HG03378 (cell line): ENCODE data around the gene MAPK10.
"Not testable (repeated sequence)": the region's sequence is repeated elsewhere in the genome, so short reads cannot be mapped to it uniquely, and the experiment has no call there.

Source experiments
- ATAC-seq: cut with Tn5 transposase; IDR thresholded peaks from one replicate; pipeline ENCODE4 v1.9.1; 2021; ENCODE audit warnings: mild to moderate bottlenecking, moderate library complexity; ENCODE audit not compliant: unreplicated experiment

MAPK10 gene

DNA sequence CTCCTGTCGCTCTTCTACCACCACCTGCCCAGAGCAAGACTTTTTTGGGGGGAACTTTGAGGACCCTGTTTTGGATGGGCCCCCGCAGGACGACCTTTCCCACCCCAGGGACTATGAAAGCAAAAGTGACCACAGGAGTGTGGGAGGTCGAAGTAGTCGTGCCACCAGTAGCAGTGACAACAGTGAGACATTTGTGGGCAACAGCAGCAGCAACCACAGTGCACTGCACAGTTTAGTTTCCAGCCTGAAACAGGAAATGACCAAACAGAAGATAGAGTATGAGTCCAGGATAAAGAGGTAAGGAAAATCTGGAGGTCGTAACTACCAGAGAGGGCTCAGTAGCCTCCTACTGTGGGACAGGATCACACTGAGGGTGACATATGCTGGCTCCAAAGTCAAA, 364.5 kb downstream of the MAPK10 start:
- ATAC-seq, result no peak

DNA sequence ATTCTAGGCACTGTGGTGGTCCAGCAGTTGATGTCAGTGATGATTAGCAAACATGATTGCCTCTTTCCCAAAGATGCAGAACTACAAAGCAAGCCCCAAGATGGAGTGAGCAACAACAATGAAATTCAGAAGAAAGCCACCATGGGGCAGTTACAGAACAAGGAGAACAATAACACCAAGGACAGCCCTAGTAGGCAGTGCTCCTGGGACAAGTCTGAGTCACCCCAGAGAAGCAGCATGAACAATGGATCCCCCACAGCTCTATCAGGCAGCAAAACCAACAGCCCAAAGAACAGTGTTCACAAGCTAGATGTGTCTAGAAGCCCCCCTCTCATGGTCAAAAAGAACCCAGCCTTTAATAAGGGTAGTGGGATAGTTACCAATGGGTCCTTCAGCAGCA, 365.3 kb downstream of the MAPK10 start:
- no peak for ATAC-seq

DNA sequence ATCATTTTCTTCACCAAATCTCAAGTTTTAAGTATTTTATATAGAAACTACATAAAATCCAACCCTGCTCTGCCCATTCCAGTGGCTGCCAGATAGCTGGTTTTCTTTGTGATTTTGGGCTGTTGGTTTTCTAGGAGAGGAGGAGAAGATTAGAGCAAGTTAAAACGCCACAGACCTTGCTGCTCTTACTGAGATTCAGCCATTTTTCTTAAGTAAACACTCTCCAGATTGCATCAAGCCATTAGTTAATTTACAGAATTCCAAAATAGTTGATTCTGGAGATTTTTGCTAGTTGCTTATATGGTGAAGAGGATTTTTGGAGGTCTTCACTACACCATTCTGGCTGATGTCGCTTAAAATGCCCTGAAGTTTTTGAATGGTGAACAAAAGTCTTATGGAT, 366.2 kb downstream of the MAPK10 start:
- no peak for ATAC-seq

DNA sequence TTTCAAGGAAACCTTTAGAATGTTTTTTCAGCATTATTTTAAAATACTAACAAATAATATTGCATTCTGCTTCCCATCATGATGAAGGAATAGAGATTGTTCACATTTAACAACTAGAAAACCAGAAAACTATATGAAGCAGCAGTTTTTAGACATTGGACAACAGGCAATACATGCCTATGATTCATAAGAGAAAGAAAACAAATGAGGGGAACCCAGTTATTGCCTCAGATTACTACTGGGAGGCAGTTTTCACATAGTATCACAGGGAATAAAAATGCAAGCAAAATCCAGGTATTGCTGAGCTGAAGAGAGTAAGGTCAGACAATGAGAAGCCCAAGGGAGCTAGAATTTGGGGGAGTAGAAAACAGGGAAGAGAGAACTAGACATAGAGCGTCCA, 373.6 kb downstream of the MAPK10 start:
- ATAC-seq, result no peak

DNA sequence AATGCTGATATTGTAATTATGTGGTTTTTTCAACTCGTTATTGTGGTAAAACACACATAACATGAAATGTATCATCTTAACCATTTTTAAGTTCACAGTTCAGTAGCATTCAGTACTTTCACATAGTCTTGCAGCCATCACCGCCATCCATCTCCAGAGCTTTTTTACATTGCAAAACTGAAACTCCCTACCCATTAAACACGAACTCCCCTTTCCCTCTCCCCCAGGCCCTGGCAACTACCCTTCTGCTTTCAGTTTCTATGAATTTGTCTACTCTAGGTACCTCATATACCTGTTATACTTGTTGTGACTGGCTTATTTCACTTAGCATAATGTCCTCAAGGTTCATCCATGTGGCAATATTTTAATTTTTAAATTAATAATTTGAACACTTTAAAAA, 380.6 kb downstream of the MAPK10 start:
- peak; percentile 84 for ATAC-seq

DNA sequence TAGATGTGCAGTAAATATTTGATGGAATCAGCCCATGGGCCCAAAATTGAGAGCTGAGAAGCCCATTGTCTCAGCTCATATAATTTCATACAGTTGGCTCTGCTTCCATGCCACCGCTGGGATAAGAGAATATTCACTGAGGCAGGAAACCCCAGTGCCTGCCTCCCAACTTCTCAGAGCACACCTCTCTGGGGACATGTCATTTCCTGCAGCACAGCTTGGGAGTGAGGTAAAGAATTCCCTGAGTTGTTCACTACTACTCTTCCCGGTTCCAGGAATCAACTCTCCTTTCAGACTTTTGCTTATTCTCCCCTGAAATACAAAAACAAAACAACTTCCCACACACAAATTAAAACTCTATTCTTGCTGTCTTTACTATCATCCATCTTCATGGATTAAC, 389.3 kb downstream of the MAPK10 start:
- ATAC-seq, result no peak

DNA sequence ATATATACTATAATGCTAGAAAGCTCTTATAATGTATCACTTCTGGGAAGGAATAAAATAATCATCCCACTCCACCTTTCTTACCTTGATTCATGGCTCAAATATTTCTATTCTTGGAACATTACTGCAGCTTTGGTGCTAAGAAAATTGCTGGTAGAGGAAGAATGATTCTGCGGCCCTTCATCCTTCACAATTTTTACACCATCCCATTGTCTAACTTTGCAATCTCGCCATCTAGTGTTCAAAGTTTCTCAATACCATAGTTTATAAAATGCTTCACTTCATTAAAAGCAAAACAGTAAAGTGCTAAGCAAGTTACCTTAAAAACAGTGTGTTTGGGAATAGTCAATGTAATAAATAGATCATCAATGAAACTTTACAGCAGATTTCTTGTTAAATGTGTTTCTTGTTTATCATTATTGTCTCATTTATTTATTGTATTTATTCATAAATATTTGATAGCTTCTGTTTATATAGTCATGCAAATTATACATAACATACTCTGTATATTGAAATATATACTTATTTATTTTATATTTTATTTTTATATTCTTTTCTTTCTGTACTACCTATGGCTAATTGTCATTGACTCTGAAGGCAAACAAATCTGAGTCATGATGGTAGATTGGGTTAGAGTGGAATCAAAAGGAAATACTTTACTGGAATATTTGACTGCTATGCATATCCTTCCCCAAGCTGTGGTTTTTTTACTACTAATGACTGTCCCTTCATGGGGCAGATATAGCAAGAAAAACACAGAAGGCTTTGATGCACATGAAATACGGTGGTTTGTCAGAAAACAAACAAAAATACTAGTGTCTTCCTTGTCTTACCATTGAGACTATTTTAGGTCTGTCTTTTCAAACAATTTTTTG, 390.7 kb downstream of the MAPK10 start:
- ATAC-seq, result peak; percentile 81

DNA sequence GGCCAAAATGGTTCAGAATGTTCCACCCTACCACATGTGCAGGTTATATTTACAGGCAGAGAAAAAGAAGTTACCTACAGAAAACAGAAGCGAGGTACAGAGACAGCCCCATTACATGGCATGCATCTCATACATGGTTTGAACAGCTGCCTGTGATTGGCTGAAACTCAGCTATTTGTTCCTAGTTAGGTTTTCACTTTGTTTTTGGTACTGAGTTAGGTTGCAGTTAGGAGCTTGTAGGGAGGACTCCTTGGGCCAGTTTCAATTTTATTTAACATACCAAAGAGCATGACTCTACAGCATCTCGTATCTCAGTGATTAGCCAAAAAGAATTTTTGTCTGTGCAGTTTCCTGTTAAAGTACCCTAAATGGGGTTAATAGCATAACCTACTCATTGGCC, 392.0 kb downstream of the MAPK10 start:
- ATAC-seq, result no peak

DNA sequence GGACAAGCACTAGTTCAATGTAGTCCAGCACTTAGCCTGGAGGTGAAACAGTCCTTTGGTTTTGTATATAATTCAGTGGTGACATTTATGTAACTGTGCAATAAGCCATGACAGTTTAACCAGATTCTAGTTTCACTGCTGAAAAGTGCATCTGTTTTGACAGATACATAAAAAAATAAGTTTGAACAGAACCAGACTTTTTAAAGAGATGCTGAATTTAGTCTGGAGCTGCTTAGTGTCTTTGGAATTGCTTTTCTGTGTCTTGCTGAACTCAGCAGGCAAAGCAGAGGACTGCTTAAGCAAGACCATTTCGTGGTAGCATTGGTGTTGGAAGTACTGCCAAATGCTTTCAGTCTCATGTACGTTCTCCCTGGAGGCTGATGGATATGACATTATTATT, 393.5 kb downstream of the MAPK10 start:
- ATAC-seq, result no peak

DNA sequence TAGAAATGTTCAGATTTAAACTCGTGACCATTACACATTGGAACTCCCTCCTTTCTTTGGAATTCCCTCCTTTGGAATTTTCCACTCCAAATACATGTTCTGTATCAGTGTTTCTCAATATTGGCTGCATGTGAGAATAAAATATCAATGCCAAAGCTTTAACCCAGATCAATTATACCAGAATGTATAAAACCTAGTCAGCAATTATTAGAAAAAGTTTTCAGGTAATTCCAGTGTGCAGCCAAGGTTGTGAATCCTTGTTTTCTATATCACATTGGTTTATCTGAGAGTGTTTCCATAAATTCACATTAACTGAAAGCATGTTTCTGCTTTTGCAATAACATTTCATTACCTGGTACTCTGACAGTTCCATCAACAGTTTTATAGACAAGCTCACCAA, 394.3 kb downstream of the MAPK10 start:
- no peak for ATAC-seq

GRCh38 chr4:85965017-85965416, 394.8 kb downstream of the MAPK10 start:
- ATAC-seq, result not testable (repeated sequence)

GRCh38 chr4:85964298-85964697, 395.6 kb downstream of the MAPK10 start:
- ATAC-seq, result no peak

- no peak for ATAC-seq
Observed at GRCh38 chr4:85963231-85963630, 396.6 kb downstream of the MAPK10 start.

GRCh38 chr4:85961887-85962286, 398.0 kb downstream of the MAPK10 start:
- ATAC-seq, result no peak

GRCh38 chr4:85956293-85956945, 403.4 kb downstream of the MAPK10 start:
- ATAC-seq, result no peak

GRCh38 chr4:85955620-85956292, 404.1 kb downstream of the MAPK10 start:
- no peak for ATAC-seq

DNA sequence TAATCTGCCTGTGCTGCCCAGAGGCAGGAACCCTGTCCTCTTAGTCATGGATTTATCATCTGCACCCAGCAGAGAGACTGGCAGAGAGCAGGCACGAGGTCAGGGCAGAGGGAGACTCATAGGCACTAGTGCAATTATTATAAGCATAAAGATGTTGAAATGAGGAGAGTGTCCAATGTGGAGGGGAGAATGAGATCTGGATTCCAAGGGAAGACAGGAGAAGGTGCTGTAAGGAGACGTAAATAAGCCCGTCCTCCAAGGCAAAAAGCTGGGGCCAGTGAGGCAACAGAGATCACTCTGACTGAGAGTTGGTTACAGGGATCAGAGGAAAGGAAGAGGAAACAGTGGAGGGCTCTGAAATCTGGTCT, 406.2 kb downstream of the MAPK10 start:
- no peak for ATAC-seq

- no peak for ATAC-seq
Observed at GRCh38 chr4:85952972-85953650, 406.7 kb downstream of the MAPK10 start.

DNA sequence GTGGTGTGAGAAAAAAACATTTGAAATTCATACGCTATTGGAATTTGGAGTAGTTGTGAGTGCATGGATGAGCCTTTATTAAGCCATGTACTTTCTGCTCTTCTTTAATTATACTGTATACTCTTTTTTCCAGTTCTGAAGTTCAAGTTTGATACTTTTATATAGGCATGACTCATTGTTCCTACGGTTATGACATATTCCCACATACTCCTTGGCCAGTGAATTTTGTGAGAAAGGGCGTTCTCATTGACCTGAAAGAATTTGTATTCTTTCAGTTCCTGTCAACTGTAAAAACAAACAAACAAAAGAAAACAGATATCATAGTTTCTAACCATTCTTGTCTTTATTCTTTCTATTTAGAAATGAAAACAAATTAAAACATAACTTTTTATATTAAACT, 407.3 kb downstream of the MAPK10 start:
- ATAC-seq, result no peak

- ATAC-seq, result no peak
Observed at GRCh38 chr4:85951099-85951498, 408.8 kb downstream of the MAPK10 start.

GRCh38 chr4:85946821-85947220, 413.0 kb downstream of the MAPK10 start:
- no peak for ATAC-seq
